HG03139 (cell line): ENCODE results near the gene CYRIA.

Source experiments
- ATAC-seq: cut with Tn5 transposase; IDR thresholded peaks from one replicate; pipeline ENCODE4 v1.9.1; 2021; ENCODE audit not compliant: unreplicated experiment

CYRIA gene

GRCh38 chr2:16652296-16653082 is 13.1 kb downstream of the CYRIA start:
- no peak for ATAC-seq

DNA sequence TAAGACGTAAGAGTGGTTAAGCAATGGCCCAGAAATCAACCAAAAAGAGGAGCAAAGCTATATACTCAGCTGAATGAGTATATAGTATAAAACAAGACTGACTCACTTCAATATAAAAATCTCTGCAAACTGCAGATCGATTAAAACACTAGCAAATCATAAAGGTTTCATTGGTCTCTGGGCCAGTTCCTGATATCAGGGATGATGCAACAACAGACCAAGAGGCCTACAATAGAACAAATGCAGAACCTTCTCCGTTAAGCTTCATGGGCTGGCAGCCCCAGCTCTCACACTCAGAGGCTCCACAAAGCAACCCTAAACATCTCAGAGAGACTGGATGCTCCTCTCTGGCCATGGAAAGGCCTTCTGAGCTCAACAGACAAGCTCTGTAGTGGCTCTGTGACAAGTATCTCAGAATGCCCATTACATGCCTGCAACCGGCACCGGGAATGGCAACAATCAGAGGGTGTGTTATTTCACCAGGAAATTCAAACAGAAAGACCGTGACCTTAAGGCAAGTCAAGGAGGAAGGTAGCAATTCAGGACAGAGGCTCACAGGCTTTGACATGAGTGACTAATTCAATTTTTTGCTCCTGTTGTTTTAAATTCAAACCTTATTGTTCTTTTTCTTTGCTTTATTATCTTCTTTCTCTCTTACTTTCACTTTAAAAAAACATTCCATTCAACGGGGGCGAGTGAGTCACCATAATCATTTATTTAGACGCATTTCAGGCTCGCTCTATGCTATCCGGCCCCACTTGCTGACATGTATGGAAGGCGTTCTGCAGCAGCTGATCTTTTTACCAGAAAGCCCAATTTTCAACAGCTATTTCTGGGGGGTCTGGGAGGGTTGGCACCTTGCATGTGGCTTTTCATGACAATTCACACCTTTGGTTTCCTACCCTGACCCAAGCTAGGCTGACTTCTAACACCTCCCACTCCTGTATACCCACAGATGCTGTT is 15.1 kb downstream of the CYRIA start:
- ATAC-seq, result no peak

- no peak for ATAC-seq
These were observed 16.0 kb downstream of the CYRIA start for GRCh38 chr2:16649353-16650286.

GRCh38 chr2:16647992-16648617 is 17.5 kb downstream of the CYRIA start:
- no peak for ATAC-seq

- ATAC-seq, result no peak
These were observed 19.7 kb downstream of the CYRIA start for GRCh38 chr2:16645775-16646559.

- no peak for ATAC-seq
These were observed 20.5 kb downstream of the CYRIA start for GRCh38 chr2:16645088-16645487.

GRCh38 chr2:16644221-16644925 is 21.3 kb downstream of the CYRIA start:
- no peak for ATAC-seq

- ATAC-seq, result no peak
These were observed 22.5 kb downstream of the CYRIA start for GRCh38 chr2:16643099-16643498.

- ATAC-seq, result no peak
These were observed 23.5 kb downstream of the CYRIA start for GRCh38 chr2:16642088-16642487.

DNA sequence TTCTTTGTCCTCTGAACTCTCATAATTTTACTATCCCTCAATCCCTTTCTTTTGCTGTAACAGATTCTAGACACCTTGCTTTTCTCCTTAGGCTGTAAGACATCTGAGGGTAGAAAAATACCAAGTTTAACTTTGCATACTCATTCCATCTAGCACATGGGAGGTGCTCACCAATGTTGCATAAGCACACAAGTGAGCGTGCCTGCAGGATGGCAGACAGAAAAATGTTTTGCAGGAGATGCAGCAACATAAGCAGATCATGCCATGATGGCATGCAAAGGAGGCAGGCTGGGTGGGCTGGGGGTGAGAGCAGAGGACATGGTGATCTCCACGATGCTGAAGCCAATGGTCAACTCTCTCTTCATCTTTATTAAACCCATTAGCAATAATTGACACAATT is 24.1 kb downstream of the CYRIA start:
- no peak for ATAC-seq

DNA sequence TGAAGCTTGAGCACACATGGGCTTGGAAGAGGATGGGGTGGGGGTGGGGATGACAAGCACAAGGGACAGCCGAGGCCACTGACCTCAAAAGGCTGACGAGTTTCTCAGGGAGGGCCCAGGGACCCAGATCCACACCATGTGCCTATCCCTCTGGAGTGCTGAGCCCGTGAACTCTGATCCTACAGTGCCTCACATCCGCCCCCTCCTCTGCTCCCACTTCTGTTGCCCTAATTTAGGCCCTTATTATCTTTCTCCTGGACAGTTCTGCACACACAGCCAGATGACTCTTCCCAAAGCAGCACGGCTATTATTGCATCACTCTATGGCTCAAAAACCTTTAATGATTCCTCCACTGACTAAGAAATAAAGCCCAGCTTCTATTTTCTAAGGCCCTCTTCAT is 24.8 kb downstream of the CYRIA start:
- no peak for ATAC-seq

DNA sequence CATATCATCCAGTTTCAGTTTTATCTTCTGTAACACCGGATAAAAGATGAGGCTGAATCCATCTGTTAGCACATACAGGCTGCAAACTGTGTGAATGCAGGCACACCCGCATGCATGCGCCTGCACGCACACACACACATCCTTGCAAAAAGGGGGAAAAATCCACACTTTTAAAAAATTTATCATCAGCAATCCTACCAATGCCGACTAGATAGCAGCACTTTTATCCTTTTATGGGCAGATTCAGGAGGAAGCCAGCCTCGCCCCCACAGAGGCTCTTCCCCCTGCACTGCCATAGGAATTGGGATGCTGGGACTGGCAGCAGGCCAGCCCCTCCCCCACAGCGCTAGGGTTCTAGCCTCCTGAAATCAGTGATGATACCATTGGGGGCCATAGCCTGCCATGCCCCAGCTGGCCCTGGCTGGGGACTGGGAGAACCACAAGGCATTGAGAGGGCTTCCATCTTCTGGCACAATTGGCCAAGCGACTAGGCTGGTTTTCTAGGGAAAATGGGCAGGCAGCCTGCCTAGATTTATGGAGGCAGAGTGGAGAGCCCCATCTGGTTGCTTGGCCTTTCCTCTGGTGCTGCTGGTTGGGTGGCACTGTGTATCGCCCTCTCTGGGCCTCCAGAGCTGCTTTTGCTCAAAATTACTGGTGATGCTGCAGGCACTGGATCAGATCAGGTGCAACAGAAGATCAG is 25.5 kb downstream of the CYRIA start:
- ATAC-seq, result no peak

DNA sequence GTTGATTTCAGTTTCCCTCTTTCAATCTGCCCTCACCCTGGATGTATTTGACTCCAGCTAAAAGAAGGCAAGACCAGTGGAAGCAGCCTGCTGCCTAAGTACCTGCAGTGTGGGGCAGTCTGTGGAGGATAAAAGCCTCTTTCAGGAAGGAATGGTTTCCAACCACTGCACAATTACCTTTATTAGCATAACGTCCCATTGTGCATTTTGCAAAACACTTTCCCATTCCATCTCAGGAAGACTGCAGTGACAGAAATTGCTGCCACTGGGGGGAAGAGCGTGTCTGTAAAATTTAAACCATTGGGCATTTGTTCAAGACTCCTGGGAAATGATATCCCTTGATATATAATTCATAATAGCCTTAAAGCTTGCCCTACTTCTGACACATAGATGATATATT is 26.2 kb downstream of the CYRIA start:
- no peak for ATAC-seq

DNA sequence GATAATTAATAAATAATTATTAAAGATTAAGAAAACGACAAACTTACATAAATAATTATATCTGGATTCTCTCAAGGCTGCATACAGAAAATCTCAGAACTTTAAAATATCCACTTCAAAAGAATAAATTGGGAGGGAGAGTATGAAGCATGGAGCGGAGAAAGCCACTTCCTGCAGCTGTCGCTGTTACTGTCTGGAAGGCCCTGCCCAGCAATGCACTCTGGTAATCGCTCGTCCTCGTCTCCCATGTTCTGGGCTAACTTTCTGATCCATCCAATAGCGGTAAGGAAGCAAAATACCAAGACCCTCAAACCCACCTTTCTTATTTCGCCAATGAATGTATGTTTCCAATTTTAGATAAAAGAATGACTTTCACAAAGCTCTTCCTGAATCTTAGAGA is 26.7 kb downstream of the CYRIA start:
- ATAC-seq, result no peak

DNA sequence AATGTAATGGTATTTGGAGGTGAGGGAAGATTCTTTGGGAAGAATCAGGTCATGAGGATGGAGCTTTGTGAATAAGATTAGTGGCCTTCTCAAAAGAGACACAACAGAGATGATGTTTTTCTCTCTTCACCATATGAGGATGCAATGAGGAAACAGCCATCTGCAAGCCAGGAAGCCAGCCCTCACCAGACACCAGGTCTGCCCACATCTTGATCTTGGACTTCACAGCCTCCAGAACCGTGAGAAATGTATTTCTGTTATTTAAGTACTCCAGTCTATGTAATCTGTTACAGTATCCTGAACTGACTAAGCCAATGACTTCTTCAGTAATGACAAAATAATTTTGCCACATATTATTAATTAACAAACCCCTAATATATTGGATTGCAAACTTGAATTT is 28.3 kb downstream of the CYRIA start:
- ATAC-seq, result no peak

DNA sequence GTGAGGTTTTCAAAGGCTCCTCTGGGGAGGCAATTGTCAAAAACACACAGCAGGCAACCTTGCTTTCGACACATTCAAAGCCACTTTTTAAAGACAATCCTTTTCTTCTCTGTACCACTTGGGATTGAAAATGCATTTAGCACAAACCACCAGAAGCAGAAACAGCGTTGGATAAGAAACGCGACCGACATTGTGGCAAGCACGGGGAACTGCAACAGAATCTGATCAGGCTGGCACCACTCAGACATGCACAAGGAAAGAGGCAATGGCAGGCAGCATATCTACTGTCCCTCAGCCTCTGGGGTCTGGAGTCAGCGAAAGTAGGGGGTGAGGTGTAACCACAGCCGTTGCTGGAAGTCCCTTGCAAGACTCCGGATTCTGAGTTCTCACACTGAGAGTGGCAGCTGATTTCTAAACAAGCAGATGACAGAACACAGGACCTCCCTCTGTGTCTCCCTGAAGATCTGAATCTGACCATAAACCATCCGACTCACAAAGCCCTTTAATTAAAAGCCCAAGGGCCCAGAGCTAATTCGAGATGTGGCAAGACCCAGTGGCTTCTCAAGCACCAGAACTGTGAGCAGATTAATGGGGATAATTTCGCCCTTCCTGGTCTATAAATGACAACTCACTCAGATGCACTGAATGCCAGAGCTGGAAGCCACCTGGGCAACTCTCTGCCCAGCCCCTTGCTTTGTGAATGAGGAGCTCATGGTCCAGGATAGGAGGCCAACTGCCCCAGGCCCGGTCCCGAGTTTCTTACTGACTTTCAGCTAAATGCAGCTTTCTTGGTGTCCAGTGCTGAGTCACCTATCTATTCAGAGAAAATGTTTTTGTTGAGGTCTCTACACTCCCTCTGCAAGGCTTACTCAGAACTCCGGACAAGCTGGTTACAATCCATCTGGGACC is 29.6 kb downstream of the CYRIA start:
- no peak for ATAC-seq

- no peak for ATAC-seq
These were observed 31.8 kb downstream of the CYRIA start for GRCh38 chr2:16633621-16634430.
